Trophoblast cell (in vitro differentiated cells and primary cell): ENCODE measurements around the gene PRR23E.

Source experiments
- DNase-seq, 2 donors: peaks; one replicate each; pipeline ENCODE4 v3.0.0-alpha.2; 2016
- H2AFZ ChIP-seq: 2 replicates; pipeline ENCODE4 v1.6.1; 2013; ENCODE audit warnings: low read length, moderate library complexity, mild to moderate bottlenecking; ENCODE audit not compliant: insufficient read depth, poor library complexity
- H2AK5ac ChIP-seq: 2 replicates; pipeline ENCODE4 v1.6.1; 2013; ENCODE audit warnings: mild to moderate bottlenecking, low read length
- H2BK120ac ChIP-seq: 2 replicates; pipeline ENCODE4 v1.6.1; 2013; ENCODE audit warnings: low read length, mild to moderate bottlenecking, moderate library complexity; ENCODE audit not compliant: insufficient read depth, poor library complexity
- H2BK12ac ChIP-seq: 2 replicates; pipeline ENCODE4 v1.6.1; 2013; ENCODE audit warnings: mild to moderate bottlenecking, low read length, moderate library complexity
- H2BK5ac ChIP-seq: 2 replicates; pipeline ENCODE4 v1.6.1; 2013; ENCODE audit warnings: low read length, low read depth, moderate library complexity, mild to moderate bottlenecking; ENCODE audit not compliant: poor library complexity
- H3K14ac ChIP-seq: 2 replicates; pipeline ENCODE4 v1.6.1; 2013; ENCODE audit warnings: mild to moderate bottlenecking, low read length
- H3K18ac ChIP-seq: 2 replicates; pipeline ENCODE4 v1.6.1; 2013; ENCODE audit warnings: mild to moderate bottlenecking, low read length
- H3K23ac ChIP-seq: 2 replicates; pipeline ENCODE4 v1.6.1; 2013; ENCODE audit warnings: low read length
- H3K27ac ChIP-seq: 2 replicates; pipeline ENCODE4 v1.5.1; 2013; ENCODE audit warnings: low read depth, mild to moderate bottlenecking, inconsistent platforms, low read length, moderate library complexity
- H3K27me3 ChIP-seq: 2 replicates; pipeline ENCODE4 v1.6.1; 2013; ENCODE audit warnings: inconsistent platforms, mild to moderate bottlenecking, low read length, moderate library complexity; ENCODE audit not compliant: insufficient read depth
- H3K36me3 ChIP-seq, 2 experiments: 1 replicate in 1 of 2; 2 replicates in 1 of 2; pipeline ENCODE4 v1.6.1; 2013; ENCODE audit warnings: low read length in 2 of 2, mild to moderate bottlenecking in 2 of 2, moderate library complexity in 1 of 2; ENCODE audit not compliant: insufficient read depth in 2 of 2, control insufficient read depth in 1 of 2
- H3K4ac ChIP-seq: 2 replicates; pipeline ENCODE4 v1.6.1; 2013; ENCODE audit warnings: low read depth, mild to moderate bottlenecking, low read length, moderate library complexity
- H3K4me1 ChIP-seq, 2 experiments: 1 replicate in 1 of 2; 2 replicates in 1 of 2; pipeline ENCODE4 v1.6.1; 2013; ENCODE audit warnings: low read length in 2 of 2, mild to moderate bottlenecking in 2 of 2, moderate library complexity in 1 of 2; ENCODE audit not compliant: insufficient read depth in 2 of 2, control insufficient read depth in 1 of 2
- H3K4me2 ChIP-seq: 2 replicates; pipeline ENCODE4 v1.6.1; 2013; ENCODE audit warnings: inconsistent platforms, mild to moderate bottlenecking, low read length, moderate library complexity
- H3K4me3 ChIP-seq: 2 replicates; pipeline ENCODE4 v1.5.1; 2013; ENCODE audit warnings: mild to moderate bottlenecking, low read depth, low read length, inconsistent platforms
- H3K79me1 ChIP-seq: one replicate; pipeline ENCODE4 v1.6.1; 2013; ENCODE audit warnings: low read length
- H3K79me2 ChIP-seq: 2 replicates; pipeline ENCODE4 v1.6.1; 2013; ENCODE audit warnings: low read length, mild to moderate bottlenecking; ENCODE audit not compliant: control insufficient read depth, insufficient read depth, poor library complexity
- H3K9ac ChIP-seq: 2 replicates; pipeline ENCODE4 v1.6.1; 2013; ENCODE audit warnings: mild to moderate bottlenecking, low read length
- H3K9me3 ChIP-seq: 2 replicates; pipeline ENCODE4 v1.6.1; 2013; ENCODE audit warnings: low read depth, mild to moderate bottlenecking, control low read depth, inconsistent platforms, low read length; ENCODE audit not compliant: insufficient read depth
- H4K12ac ChIP-seq: 2 replicates; pipeline ENCODE4 v1.6.1; 2013; ENCODE audit warnings: low read depth, mild to moderate bottlenecking, low read length, moderate library complexity
- H4K8ac ChIP-seq: 2 replicates; pipeline ENCODE4 v1.6.1; 2013; ENCODE audit warnings: low read depth, mild to moderate bottlenecking, low read length, moderate library complexity
- H4K91ac ChIP-seq: one replicate; pipeline ENCODE4 v1.6.1; 2013; ENCODE audit warnings: low read depth, mild to moderate bottlenecking, low read length, moderate library complexity
- WGBS: extraction: QIAGEN DNeasy Blood & Tissue Kit; methylation state at CpG from one replicate; pipeline ENCODE4 v1.1.7; 2013; ENCODE audit warnings: missing lambda C conversion rate; ENCODE audit not compliant: insufficient read length, insufficient coverage; ENCODE audit errors: extremely low coverage; 5-methylcytosine and 5-hydroxymethylcytosine counted together

The PRR23E gene

GRCh38 chr3:127165694-127166485 lies 27.0 kb upstream of the PRR23E start:
- H3K27ac ChIP-seq, result no peak overlapping the region
- no peak overlapping the region for H4K8ac ChIP-seq
- no peaks in the 10 kb centered on the region for H3K27me3 ChIP-seq
- H2BK120ac ChIP-seq, result no peak overlapping the region
- no peaks in the 10 kb centered on the region for H3K79me1 ChIP-seq
- H3K4me1 ChIP-seq, result peaks cover 2 to 3% of the 10 kb centered on the region in 2 experiments
- no peak overlapping the region for H3K14ac ChIP-seq
- H3K79me2 ChIP-seq, result no peaks in the 10 kb centered on the region
- peaks cover 4% of the 10 kb centered on the region for H3K9me3 ChIP-seq
- H3K4ac ChIP-seq, result no peak overlapping the region
- no peak overlapping the region for H2AK5ac ChIP-seq
- no peak overlapping the region for H3K18ac ChIP-seq
- no peak overlapping the region for H4K91ac ChIP-seq
- no peak overlapping the region for H3K4me3 ChIP-seq
- no peak overlapping the region for H3K23ac ChIP-seq
- H2BK5ac ChIP-seq, result no peak overlapping the region
- H3K4me2 ChIP-seq, result no peak overlapping the region
- DNase-seq, result no peak
- no peak overlapping the region for H2AFZ ChIP-seq
- H3K36me3 ChIP-seq, result no peaks in the 10 kb centered on the region
- H3K9ac ChIP-seq, result no peak overlapping the region
- WGBS, result no CpG with 5 or more reads among the region's 5 CpGs
- H4K12ac ChIP-seq, result no peak overlapping the region
- H2BK12ac ChIP-seq, result no peak overlapping the region

GRCh38 chr3:127166501-127167065 lies 26.3 kb upstream of the PRR23E start:
- Histone ChIP-seq H3K9me3 (peaks cover 4% of the 10 kb centered on the region), H3K14ac (no peak overlapping the region), H3K4me2 (no peak overlapping the region), H3K27me3 (no peaks in the 10 kb centered on the region), H3K18ac (no peak overlapping the region), H3K79me2 (no peaks in the 10 kb centered on the region), H3K36me3 (no peaks in the 10 kb centered on the region), H2BK5ac (no peak overlapping the region), H2AK5ac (no peak overlapping the region), H4K91ac (no peak overlapping the region), H2BK120ac (no peak overlapping the region), H4K8ac (no peak overlapping the region), H2AFZ (no peak overlapping the region), H3K4ac (no peak overlapping the region), H4K12ac (no peak overlapping the region), H3K4me3 (no peak overlapping the region), H2BK12ac (no peak overlapping the region), H3K4me1 (peaks cover 4 to 5% of the 10 kb centered on the region in 2 experiments), H3K9ac (no peak overlapping the region), H3K23ac (no peak overlapping the region), H3K79me1 (no peaks in the 10 kb centered on the region), H3K27ac (no peak overlapping the region)
- no CpG with 5 or more reads among the region's 9 CpGs for WGBS
- DNase-seq, result no peak

- no peak overlapping the region for H3K18ac ChIP-seq
- H2AK5ac ChIP-seq, result no peak overlapping the region
- no peak overlapping the region for H4K12ac ChIP-seq
- peaks cover 4% of the 10 kb centered on the region for H3K9me3 ChIP-seq
- no peak overlapping the region for H3K27ac ChIP-seq
- H3K23ac ChIP-seq, result no peak overlapping the region
- H2AFZ ChIP-seq, result no peak overlapping the region
- H3K4me2 ChIP-seq, result no peak overlapping the region
- H3K9ac ChIP-seq, result no peak overlapping the region
- H2BK120ac ChIP-seq, result no peak overlapping the region
- H3K14ac ChIP-seq, result no peak overlapping the region
- H3K36me3 ChIP-seq, result no peaks in the 10 kb centered on the region
- H3K79me1 ChIP-seq, result no peaks in the 10 kb centered on the region
- H3K4me3 ChIP-seq, result no peak overlapping the region
- H4K91ac ChIP-seq, result no peak overlapping the region
- no peaks in the 10 kb centered on the region for H3K27me3 ChIP-seq
- H4K8ac ChIP-seq, result no peak overlapping the region
- DNase-seq, result no peak
- peaks cover 8 to 14% of the 10 kb centered on the region in 2 experiments for H3K4me1 ChIP-seq
- H3K79me2 ChIP-seq, result no peaks in the 10 kb centered on the region
- WGBS, result no CpG with 5 or more reads among the region's 9 CpGs
- H2BK5ac ChIP-seq, result no peak overlapping the region
- no peak overlapping the region for H2BK12ac ChIP-seq
- H3K4ac ChIP-seq, result no peak overlapping the region
Measured at GRCh38 chr3:127167315-127168043, 25.5 kb upstream of the PRR23E start.

GRCh38 chr3:127168271-127168670 lies 24.7 kb upstream of the PRR23E start:
- WGBS, result no CpG with 5 or more reads among the region's 6 CpGs
- Histone ChIP-seq H2BK5ac (no peak overlapping the region), H3K4me1 (peaks cover 12 to 19% of the 10 kb centered on the region in 2 experiments), H4K12ac (no peak overlapping the region), H3K79me1 (no peaks in the 10 kb centered on the region), H3K18ac (no peak overlapping the region), H3K4me2 (no peak overlapping the region), H4K91ac (no peak overlapping the region), H3K27me3 (no peaks in the 10 kb centered on the region), H3K14ac (no peak overlapping the region), H3K9ac (no peak overlapping the region), H3K4me3 (no peak overlapping the region), H3K9me3 (peaks cover 4% of the 10 kb centered on the region), H3K79me2 (no peaks in the 10 kb centered on the region), H3K23ac (no peak overlapping the region), H3K4ac (no peak overlapping the region), H2BK120ac (no peak overlapping the region), H2BK12ac (no peak overlapping the region), H2AFZ (no peak overlapping the region), H3K36me3 (no peaks in the 10 kb centered on the region), H2AK5ac (no peak overlapping the region), H3K27ac (no peak overlapping the region), H4K8ac (no peak overlapping the region)
- no peak for DNase-seq
